HCT116 (cell line): ENCODE results near the gene NDUFA8. TPM values are rescaled to one million over a fixed set of nuclear protein-coding genes. Genes with fewer than 3 reads are reported as not detected.

Source experiments
- ATAC-seq: fragments of 200-7000 bp; cut with Tn5 transposase; 2 replicates; pipeline ENCODE4 v1.9.1; 2020; ENCODE audit warnings: mild to moderate bottlenecking, moderate library complexity
- BruUV-seq: library from RNA; stranded (reverse); fragments of 400-500 nt; replicated peaks from 2 replicates; lab custom pipeline; 2021; lab: Mats Ljungman, UMichigan
- CTCF ChIA-PET: fragments of 300-600 bp; sonication (Branson Sonifier 250); formaldehyde crosslinking; loops from one replicate; lab custom pipeline; 2021; ENCODE audit warnings: antibody characterized with exemption; lab: Charles Lee
- POLR2A ChIA-PET: fragments of 300-600, 350-600 bp; sonication (Branson Sonifier 250); formaldehyde crosslinking; loops from one replicate; lab custom pipeline; 2021; ENCODE audit warnings: antibody characterized with exemption; lab: Charles Lee
- RAD21 ChIA-PET, 2 experiments: fragments of 300-600 bp; sonication (Branson Sonifier 250); formaldehyde crosslinking; loops; one replicate each; lab custom pipeline; 2023; ENCODE audit warnings: low total read pairs in 2 of 2; ENCODE audit not compliant: uncharacterized antibody in 2 of 2, unreplicated experiment in 2 of 2, low non-redundant PET in 1 of 2; lab: Charles Lee
- DNase-seq: peaks from one replicate; pipeline ENCODE4 v3.0.0-alpha.2; 2010; ENCODE audit warnings: low read depth, low spot score
- H2AFZ ChIP-seq: fragments of 200-600 bp; shearing (Covaris generic), sonication (generic); 2 replicates; pipeline ENCODE4 v1.6.1; 2017; ENCODE audit warnings: low read depth, mixed run types, mixed read lengths, antibody characterized with exemption, low read length; ENCODE audit not compliant: poor library complexity, severe bottlenecking
- H3K27ac ChIP-seq: 2 replicates; pipeline ENCODE4 v1.5.1; 2012; ENCODE audit warnings: low read depth, low read length
- H3K27me3 ChIP-seq: fragments of 200-600 bp; sonication (generic); 2 replicates; pipeline ENCODE4 v1.6.1; 2016; ENCODE audit warnings: mixed run types, low read length, mixed read lengths; ENCODE audit not compliant: insufficient read depth
- H3K36me3 ChIP-seq, 2 experiments: fragments of 200-500 bp in 1 of 2; fragments of 200-600 bp in 1 of 2; sonication (Bioruptor generic) in 1 of 2; sonication (generic) in 1 of 2; 2 replicates each; pipeline versions ENCODE4 v1.5.1 to v1.6.1; 2014 to 2016; ENCODE audit warnings: low read length in 2 of 2, inconsistent platforms in 1 of 2, mixed read lengths in 1 of 2, mixed run types in 1 of 2; ENCODE audit not compliant: insufficient read depth in 2 of 2, control insufficient read depth in 1 of 2
- H3K4me1 ChIP-seq, 2 experiments: fragments of 200-600 bp in 1 of 2; sonication (generic) in 1 of 2; 2 replicates each; pipeline versions ENCODE4 v1.5.1 to v1.6.1; 2012 to 2017; ENCODE audit warnings: low read length in 2 of 2, inconsistent platforms in 1 of 2, mild to moderate bottlenecking in 1 of 2, mixed read lengths in 1 of 2, mixed run types in 1 of 2, moderate library complexity in 1 of 2; ENCODE audit not compliant: insufficient read depth in 2 of 2, control insufficient read depth in 1 of 2
- H3K4me2 ChIP-seq: fragments of 200-600 bp; sonication (generic); 2 replicates; pipeline ENCODE4 v1.6.1; 2017; ENCODE audit warnings: mixed run types, low read length, mixed read lengths
- H3K4me3 ChIP-seq, 2 experiments: fragments of 200-600 bp in 1 of 2; sonication (generic) in 1 of 2; replicated peaks in 1 of 2; 2 replicates each; pipeline ENCODE4 v1.5.1; 2011 to 2016; ENCODE audit warnings: low read length in 2 of 2, control low read depth in 1 of 2, low read depth in 1 of 2, mild to moderate bottlenecking in 1 of 2, mixed read lengths in 1 of 2, mixed run types in 1 of 2
- H3K79me2 ChIP-seq: fragments of 200-600 bp; sonication (generic); 2 replicates; pipeline ENCODE4 v1.6.1; 2017; ENCODE audit warnings: mild to moderate bottlenecking, mixed run types, low read length, moderate library complexity, mixed read lengths; ENCODE audit not compliant: insufficient read depth
- H3K9ac ChIP-seq: fragments of 200-600 bp; sonication (generic); 2 replicates; pipeline ENCODE4 v1.6.1; 2016; ENCODE audit warnings: low read length, mixed read lengths
- H3K9me2 ChIP-seq: fragments of 200-600 bp; sonication (generic), shearing (Covaris generic); 2 replicates; pipeline ENCODE4 v1.6.1; 2017; ENCODE audit warnings: mixed run types, mild to moderate bottlenecking, moderate library complexity; ENCODE audit not compliant: insufficient read depth
- H3K9me3 ChIP-seq, 2 experiments: fragments of 200-500 bp in 1 of 2; fragments of 200-600 bp in 1 of 2; sonication (Bioruptor generic) in 1 of 2; sonication (generic) in 1 of 2; 2 replicates each; pipeline ENCODE4 v1.6.1; 2014 to 2017; ENCODE audit warnings: low read length in 2 of 2, mixed read lengths in 2 of 2, inconsistent platforms in 1 of 2, low read depth in 1 of 2, mild to moderate bottlenecking in 1 of 2, mixed run types in 1 of 2, moderate library complexity in 1 of 2; ENCODE audit not compliant: control insufficient read depth in 1 of 2, insufficient read depth in 1 of 2
- H4K20me1 ChIP-seq: fragments of 200-600 bp; sonication (generic), shearing (Covaris generic); 2 replicates; pipeline ENCODE4 v1.6.1; 2017; ENCODE audit warnings: mixed run types, mild to moderate bottlenecking, moderate library complexity; ENCODE audit not compliant: insufficient read depth
- ATF3 ChIP-seq: IDR thresholded peaks from 2 replicates; pipeline ENCODE4 v1.6.1; 2012
- CBX3 ChIP-seq: IDR thresholded peaks from 2 replicates; pipeline ENCODE4 v1.6.1; 2012; ENCODE audit warnings: low read depth
- CEBPB ChIP-seq: IDR thresholded peaks from 2 replicates; pipeline ENCODE4 v1.6.1; 2012; ENCODE audit warnings: low read depth
- CTCF ChIP-seq, 3 experiments: fragments of 200-600 bp in 1 of 3; sonication (generic) in 1 of 3; IDR thresholded peaks in 2 of 3; conservative IDR thresholded peaks in 1 of 3; 2 replicates each; pipeline ENCODE4 v1.5.1; 2012 to 2017; ENCODE audit warnings: low read depth in 2 of 3, low read length in 2 of 3, antibody characterized with exemption in 1 of 3, borderline replicate concordance in 1 of 3, control low read depth in 1 of 3, mild to moderate bottlenecking in 1 of 3, mixed read lengths in 1 of 3, mixed run types in 1 of 3, moderate library complexity in 1 of 3; ENCODE audit not compliant: insufficient read depth in 1 of 3
- ELF1 ChIP-seq: IDR thresholded peaks from 2 replicates; pipeline ENCODE4 v1.6.1; 2012; ENCODE audit warnings: low read depth, borderline replicate concordance
- EZH2 ChIP-seq: fragments of 200-600 bp; sonication (generic); IDR thresholded peaks from 2 replicates; pipeline ENCODE4 v1.6.1; 2017; ENCODE audit warnings: antibody characterized with exemption, mixed run types
- EZH2phosphoT487 ChIP-seq: fragments of 200-600 bp; IDR thresholded peaks from 2 replicates; pipeline ENCODE4 v1.6.1; 2018; ENCODE audit warnings: antibody characterized with exemption, borderline replicate concordance
- FOSL1 ChIP-seq: IDR thresholded peaks from 2 replicates; pipeline ENCODE4 v1.6.1; 2012; ENCODE audit warnings: low read depth
- MAX ChIP-seq: IDR thresholded peaks from 2 replicates; pipeline ENCODE4 v1.6.1; 2012
- POLR2A ChIP-seq: IDR thresholded peaks from 2 replicates; pipeline ENCODE4 v1.7.0; 2011; ENCODE audit warnings: borderline replicate concordance; ENCODE audit not compliant: insufficient read depth, insufficient read length; ENCODE audit errors: extremely low read depth
- POLR2AphosphoS5 ChIP-seq: IDR thresholded peaks from 2 replicates; pipeline ENCODE4 v1.6.1; 2011; ENCODE audit warnings: mild to moderate bottlenecking, low read depth, low read length, moderate library complexity
- REST ChIP-seq: IDR thresholded peaks from 2 replicates; pipeline ENCODE4 v1.6.1; 2012; ENCODE audit warnings: low read depth
- SP1 ChIP-seq: IDR thresholded peaks from 2 replicates; pipeline ENCODE4 v1.6.1; 2012; ENCODE audit warnings: low read depth
- SRF ChIP-seq: IDR thresholded peaks from 2 replicates; pipeline ENCODE4 v1.6.1; 2012; ENCODE audit warnings: low read depth
- TCF7L2 ChIP-seq: IDR thresholded peaks from 2 replicates; pipeline ENCODE4 v1.7.0; 2011; ENCODE audit warnings: borderline replicate concordance, inconsistent platforms; ENCODE audit not compliant: insufficient read depth, insufficient read length; ENCODE audit errors: extremely low read depth
- YY1 ChIP-seq: IDR thresholded peaks from 2 replicates; pipeline ENCODE4 v1.6.1; 2011; ENCODE audit warnings: low read length, low read depth, moderate library complexity, mild to moderate bottlenecking; ENCODE audit not compliant: insufficient replicate concordance; ENCODE audit errors: extremely low read depth
- ZFX ChIP-seq: fragments of 450-650 bp; IDR thresholded peaks from 2 replicates; pipeline ENCODE4 v1.6.1; 2017
- ZNF274 ChIP-seq: fragments of 200-500 bp; sonication (Bioruptor generic); IDR thresholded peaks from 2 replicates; pipeline ENCODE4 v1.6.1; 2014; ENCODE audit warnings: mild to moderate bottlenecking, low read depth, low read length, inconsistent platforms
- intact Hi-C: fragments of 100-400 bp; cut with micrococcal nuclease; formaldehyde crosslinking; loops from 2 replicates; pipeline ENCODE4 v1.10.0; 2022
- total RNA-seq: library from RNA; stranded (reverse); gene quantifications from one replicate; pipeline ENCODE4 v1.2.1, GENCODE V29; 2021; ENCODE audit not compliant: unreplicated experiment

NDUFA8 gene
- total RNA-seq, 1 experiment from 2014 or later: 84.5 TPM

GRCh38 chr9:122204491-122204890 lies 44.9 kb upstream of the NDUFA8 start:
- no peaks in the 10 kb centered on the region for H3K9me2 ChIP-seq
- DNase-seq (no peak), ATAC-seq (no peak)
- H3K9ac ChIP-seq: no peak overlapping the region
- no peaks in the 10 kb centered on the region for H3K36me3 ChIP-seq
- ChIA-PET POLR2A (no interaction called here), CTCF (no interaction called here), RAD21 (no interaction called here)
- H3K27ac ChIP-seq: no peak overlapping the region
- H3K4me1 ChIP-seq: peaks cover 9 to 12% of the 10 kb centered on the region in 2 experiments
- H3K4me2 ChIP-seq: no peak overlapping the region
- no peak for TF ChIP-seq POLR2AphosphoS5
- TF ChIP-seq REST: no peak
- TF ChIP-seq SP1: no peak
- no peak for TF ChIP-seq EZH2
- no peak for TF ChIP-seq CBX3
- no peak for TF ChIP-seq SRF
- TF ChIP-seq ATF3: no peak
- TF ChIP-seq POLR2A: no peak
- TF ChIP-seq YY1: no peak
- no peak for TF ChIP-seq ZNF274
- TF ChIP-seq ELF1: no peak
- TF ChIP-seq TCF7L2: no peak
- TF ChIP-seq CTCF (IDR thresholded peaks at IDR 0.05 in 2 of 3, conservative IDR thresholded peaks at IDR 0.05 in 1 of 3; ENCODE audit: borderline replicate concordance in 1 of 3, insufficient read depth in 1 of 3, low read depth in 2 of 3, low read length in 2 of 3): no peak
- no peak for TF ChIP-seq ZFX
- TF ChIP-seq EZH2phosphoT487: no peak
- TF ChIP-seq CEBPB: no peak
- TF ChIP-seq MAX: no peak
- TF ChIP-seq FOSL1: no peak
- intact Hi-C loops: no loop called here
- H3K27me3 ChIP-seq: no peaks in the 10 kb centered on the region
- H3K79me2 ChIP-seq: no peaks in the 10 kb centered on the region
- no peaks in the 10 kb centered on the region for H4K20me1 ChIP-seq
- no peak overlapping the region for H2AFZ ChIP-seq
- H3K4me3 ChIP-seq: no peak overlapping the region
- no peaks in the 10 kb centered on the region for H3K9me3 ChIP-seq
- BruUV-seq: no TSS peak
